Measurements from ENCODE around the gene DDIT3.
"Not testable (repeated sequence)": the region's sequence is repeated elsewhere in the genome, so short reads cannot be mapped to it uniquely, and the experiment has no call there.

Gene DDIT3

GRCh38 chr12:57520053-57520818 lies at the start of gene DDIT3:
Gene DDIT3, minus strand, starts transcription at chr12:57520514. Its CDS starts 3,108 bp downstream, at chr12:57517406.
- DNase-seq (ENCODE audit: low read depth): peak; percentile 99

- no peak for DNase-seq (ENCODE audit: low read depth)
Observed at GRCh38 chr12:57569858-57570257, 49.5 kb upstream of the DDIT3 start.

GRCh38 chr12:57568838-57569237 lies 48.5 kb upstream of the DDIT3 start:
- DNase-seq (ENCODE audit: low read depth): no peak

DNA sequence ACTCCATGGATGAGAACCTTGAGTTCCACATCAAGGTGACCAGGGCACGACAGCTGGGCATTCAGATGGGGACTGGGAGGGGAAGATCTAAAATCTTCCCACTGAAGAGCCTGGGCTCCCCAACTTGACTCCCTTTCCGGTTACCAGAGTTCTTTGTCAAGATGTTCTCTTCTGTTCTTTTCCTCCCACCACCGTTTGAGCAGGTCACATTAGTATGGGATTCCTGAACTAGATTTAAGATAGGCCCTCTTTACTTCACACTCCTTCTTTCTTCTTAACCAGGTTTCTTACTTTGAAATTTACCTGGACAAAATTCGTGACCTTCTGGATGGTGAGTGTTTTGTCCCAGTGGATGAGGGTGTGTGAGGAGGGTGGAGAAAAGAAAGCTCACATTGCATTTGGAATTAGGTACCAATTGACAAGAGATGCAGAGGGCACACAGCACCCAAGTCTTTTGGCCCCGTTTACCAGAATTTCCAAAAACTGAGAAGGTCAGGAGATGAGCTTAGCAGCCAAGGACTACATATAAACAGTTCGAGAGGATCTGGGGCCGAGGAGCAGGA lies 43.9 kb upstream of the DDIT3 start:
- no peak for DNase-seq (ENCODE audit: low read depth)

DNA sequence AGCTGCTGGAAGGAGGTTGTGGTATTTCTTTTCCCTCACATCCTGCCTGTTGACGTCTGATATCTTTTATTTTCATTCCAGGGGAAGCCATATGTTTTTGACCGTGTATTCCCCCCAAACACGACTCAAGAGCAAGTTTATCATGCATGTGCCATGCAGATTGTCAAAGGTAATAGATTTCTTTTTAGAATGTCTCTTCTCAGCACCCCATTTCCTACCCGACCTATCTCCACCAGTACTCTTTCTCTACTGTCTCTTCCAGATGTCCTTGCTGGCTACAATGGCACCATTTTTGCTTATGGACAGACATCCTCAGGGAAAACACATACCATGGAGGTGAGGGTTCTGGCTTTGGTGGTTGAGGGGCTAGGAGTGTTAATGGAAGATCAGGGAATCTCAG lies 43.0 kb upstream of the DDIT3 start:
- DNase-seq (ENCODE audit: low read depth): no peak

- not testable (repeated sequence) for DNase-seq (ENCODE audit: low read depth)
Observed at GRCh38 chr12:57561117-57561516, 40.8 kb upstream of the DDIT3 start.

DNA sequence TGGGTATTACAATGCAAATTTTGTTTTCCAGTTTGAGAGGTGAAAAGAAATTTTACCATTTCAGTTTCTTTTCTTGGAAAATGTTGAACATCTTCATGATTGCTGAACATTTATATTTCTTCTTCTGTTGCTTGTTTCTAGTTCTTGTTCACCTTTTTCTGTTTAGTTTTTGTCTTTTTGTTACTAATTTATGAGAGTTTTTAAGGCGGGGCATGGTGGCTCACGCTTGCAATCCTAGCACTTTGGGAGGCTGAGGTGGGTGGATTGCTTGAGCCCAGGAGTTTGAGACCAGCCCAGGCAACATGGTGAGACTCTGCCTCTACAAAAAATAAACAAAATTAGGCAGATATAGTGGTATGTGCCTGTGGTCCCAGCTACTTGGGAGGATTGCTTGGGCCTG lies 40.2 kb upstream of the DDIT3 start:
- no peak for DNase-seq (ENCODE audit: low read depth)

- DNase-seq (ENCODE audit: low read depth): no peak
Observed at GRCh38 chr12:57558864-57559263, 38.5 kb upstream of the DDIT3 start.

DNA sequence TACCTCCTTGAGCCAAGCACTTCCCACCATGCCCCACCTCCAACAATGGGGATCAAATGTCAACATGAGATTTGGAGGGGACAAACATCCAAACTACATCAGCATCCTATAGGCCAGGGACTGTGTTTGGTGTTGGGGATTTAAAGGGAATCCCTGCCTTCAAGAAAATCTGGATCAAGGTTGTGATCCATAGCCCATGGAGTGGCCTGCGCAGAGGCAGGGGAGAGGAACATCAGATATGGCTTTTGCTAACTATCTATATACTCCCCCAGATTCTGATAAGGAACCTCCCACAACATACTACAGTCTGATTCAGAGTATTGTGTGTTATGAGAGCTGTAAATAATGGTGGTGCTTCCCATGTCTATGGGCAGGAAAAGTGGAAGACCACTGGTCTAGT lies 34.6 kb upstream of the DDIT3 start:
- no peak for DNase-seq (ENCODE audit: low read depth)

GRCh38 chr12:57554453-57554852 lies 34.1 kb upstream of the DDIT3 start:
- DNase-seq (ENCODE audit: low read depth): no peak

- no peak for DNase-seq (ENCODE audit: low read depth)
Observed at GRCh38 chr12:57553343-57554202, 33.3 kb upstream of the DDIT3 start.

DNA sequence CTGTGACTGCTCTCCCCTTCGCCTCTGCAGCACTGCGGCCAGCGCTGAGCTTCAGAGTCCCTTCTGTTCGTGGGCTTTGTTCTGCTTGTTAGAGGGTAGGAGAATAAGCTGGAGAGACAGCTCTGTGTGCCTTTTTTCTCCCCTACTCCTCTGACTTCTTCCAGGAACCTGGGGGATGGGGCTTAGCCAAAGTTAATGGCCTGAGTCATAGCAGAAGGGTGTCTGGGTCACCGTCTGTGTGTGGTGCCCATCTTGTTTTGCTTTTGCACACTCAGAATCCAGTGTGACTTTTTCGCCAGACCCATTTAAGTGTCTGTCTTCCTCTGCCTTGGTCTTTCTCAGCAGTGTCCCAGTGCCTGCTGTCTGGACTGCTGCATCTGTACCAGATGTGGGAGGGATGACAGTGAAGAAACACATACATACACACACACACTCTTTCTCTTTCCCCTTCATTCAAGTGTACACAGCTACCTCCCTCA lies 32.6 kb upstream of the DDIT3 start:
- no peak for DNase-seq (ENCODE audit: low read depth)

DNA sequence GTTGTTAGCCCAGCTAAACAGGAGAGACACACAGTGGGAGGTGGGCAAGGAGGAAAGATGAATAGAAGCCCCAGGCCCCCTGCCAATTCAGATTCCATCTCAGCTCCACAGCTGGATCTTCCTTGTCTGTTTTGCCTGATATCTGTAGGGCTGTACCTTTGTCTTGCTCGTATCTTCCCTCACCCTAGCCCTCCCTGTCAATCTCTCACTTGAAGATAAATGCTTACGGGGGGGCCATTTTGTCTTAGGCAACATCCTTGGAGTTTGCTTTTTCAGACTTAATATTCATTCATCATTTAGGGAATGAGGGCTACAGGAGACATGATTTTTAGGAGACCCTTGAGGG lies 32.0 kb upstream of the DDIT3 start:
- DNase-seq (ENCODE audit: low read depth): no peak

DNA sequence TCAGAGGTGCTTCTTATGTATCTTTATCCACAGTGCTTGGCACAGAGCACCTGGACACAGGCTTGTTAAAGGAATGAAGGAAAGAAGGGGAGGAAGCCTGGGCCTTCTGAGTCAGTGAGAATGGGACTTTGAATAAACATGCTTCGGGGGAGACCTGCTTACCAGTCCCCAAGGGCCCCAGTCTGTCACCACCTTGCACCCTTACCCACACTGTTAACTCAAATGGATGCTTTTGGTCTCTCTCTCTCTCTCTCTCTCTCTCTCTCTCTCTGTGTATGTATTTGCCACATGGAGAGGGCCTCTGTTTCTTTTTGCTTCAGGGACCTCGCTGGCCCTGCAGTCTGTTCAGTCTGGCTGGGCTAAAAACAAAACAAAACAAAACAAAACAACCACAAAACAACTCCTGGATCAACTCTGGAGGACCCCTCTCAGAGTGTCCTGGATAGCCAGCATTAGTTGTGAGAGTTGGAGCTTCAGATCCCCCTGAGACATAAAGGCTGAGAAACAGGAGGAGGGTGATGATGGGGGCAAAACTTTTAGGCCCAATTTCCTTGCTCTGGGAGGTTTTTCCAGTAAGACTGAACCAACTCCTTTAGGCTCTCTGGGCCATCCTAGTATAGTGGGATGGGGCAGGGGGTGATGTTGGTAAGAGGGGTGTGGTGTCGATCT lies 31.5 kb upstream of the DDIT3 start:
- no peak for DNase-seq (ENCODE audit: low read depth)

DNA sequence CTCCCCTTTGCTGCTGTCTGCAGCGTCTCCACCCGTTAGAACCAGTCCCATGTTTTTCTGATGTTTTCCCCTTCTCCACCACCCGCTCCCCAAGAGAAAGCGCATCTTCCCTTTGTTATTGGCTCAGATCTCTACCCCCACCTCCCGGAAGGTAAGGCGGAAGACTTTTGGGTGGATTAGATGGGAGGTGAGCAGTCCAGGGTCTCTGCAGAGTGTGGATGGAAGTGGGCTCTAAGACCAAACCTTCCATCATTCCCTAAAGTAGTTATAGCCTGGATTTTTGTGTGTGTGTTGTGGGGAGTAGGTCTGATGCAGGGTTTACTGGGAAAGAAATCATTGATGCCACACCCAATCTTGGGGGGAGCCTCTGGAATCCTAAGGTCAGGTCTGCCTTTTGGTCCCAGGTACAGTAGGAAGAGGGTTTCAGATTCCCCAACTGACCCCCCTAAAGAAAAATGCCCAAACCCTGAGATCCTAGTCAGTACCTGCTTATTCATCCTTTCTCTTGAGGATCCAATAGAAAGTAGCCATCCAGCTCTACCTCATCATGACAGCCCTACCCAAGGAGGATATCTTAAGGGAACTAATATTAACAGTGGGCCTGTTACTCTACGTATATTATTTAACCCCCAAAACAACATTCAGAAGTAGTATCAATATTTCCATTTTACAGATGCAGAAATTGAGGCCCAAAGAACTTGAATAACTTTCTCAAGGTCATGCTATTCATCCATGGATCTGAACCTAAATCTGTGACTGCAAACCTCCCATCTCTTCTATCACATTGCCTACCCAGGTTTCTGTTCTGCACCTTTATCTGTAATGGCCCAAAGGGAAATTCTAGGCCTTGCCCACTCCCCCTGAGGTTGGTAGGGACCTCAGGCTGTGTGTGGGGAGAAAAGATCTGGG lies 30.6 kb upstream of the DDIT3 start:
- DNase-seq (ENCODE audit: low read depth): no peak

GRCh38 chr12:57549909-57550640 lies 29.8 kb upstream of the DDIT3 start, which contains the start of gene KIF5A:
Gene KIF5A, plus strand, starts transcription at chr12:57550044. Its CDS starts 228 bp downstream, at chr12:57550272.
- peak; percentile 40 for DNase-seq (ENCODE audit: low read depth)

GRCh38 chr12:57549203-57549908 lies 29.0 kb upstream of the DDIT3 start:
- no peak for DNase-seq (ENCODE audit: low read depth)

DNA sequence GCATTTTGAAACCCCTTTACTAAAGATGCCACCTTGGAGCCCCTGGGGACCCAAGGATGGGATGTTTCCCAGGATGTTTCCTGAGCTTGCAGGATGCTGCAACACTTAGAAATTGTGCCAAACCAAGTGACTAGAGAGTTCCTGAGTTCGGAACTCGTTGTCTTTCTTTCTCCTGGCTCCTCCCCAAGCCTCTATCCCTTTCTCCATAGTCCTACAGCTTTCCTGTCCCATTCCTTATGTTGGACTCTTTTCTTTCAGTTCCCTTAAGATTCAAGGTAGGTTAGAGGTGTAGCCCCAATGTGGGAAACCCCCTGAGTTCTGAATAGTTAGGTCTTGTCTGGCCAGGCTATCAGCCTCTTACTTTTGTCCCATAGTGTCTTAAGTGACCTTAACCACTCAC lies 28.2 kb upstream of the DDIT3 start:
- DNase-seq (ENCODE audit: low read depth): no peak

DNA sequence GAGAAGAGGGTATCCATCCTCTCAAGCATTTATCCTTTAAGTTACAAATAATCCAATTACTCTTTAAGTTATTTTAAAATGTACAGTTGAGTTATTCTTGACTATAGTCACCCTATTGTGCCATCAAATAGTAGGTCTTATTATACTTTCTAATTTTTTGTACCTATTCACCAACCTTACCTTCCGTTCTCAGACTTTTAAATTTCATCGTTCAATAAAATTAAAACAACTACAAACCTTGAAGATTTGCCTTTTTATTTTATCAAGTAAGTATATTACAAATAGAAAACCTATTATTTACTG lies 27.6 kb upstream of the DDIT3 start:
- no peak for DNase-seq (ENCODE audit: low read depth)

All from activated T-cell treated with anti-CD3 and anti-CD28 coated beads for 1 hour (primary cell).